Psoas muscle (tissue), 8 donors: ENCODE results near the gene UMAD1. TPM values are rescaled to one million over a fixed set of nuclear protein-coding genes. Genes with fewer than 3 reads are reported as not detected.

Experiments
- ATAC-seq, 4 donors: fragments of 200-7000 bp; cut with Tn5 transposase; one replicate each; pipeline ENCODE4 v1.9.1; 2020; ENCODE audit warnings: moderate library complexity in 3 of 4, mild to moderate bottlenecking in 2 of 4
- DNase-seq, 2 donors: peaks; one replicate each; pipeline ENCODE4 v3.0.0-alpha.2; 2020
- H3K27ac ChIP-seq: fragments of 200-600 bp; one replicate; pipeline ENCODE4 v1.8.0; 2022
- H3K27me3 ChIP-seq, 3 donors: fragments of 200-600 bp in 1 of 3; one replicate each; pipeline versions ENCODE4 v1.6.1 to v1.8.0; 2013 to 2022; ENCODE audit warnings: low read length in 2 of 3, mild to moderate bottlenecking in 2 of 3, moderate library complexity in 1 of 3; ENCODE audit not compliant: insufficient read depth in 3 of 3
- H3K36me3 ChIP-seq, 2 donors: fragments of 200-600 bp in 1 of 2; one replicate each; pipeline versions ENCODE4 v1.6.1 to v1.8.0; 2013 to 2022; ENCODE audit warnings: low read depth in 1 of 2, mild to moderate bottlenecking in 1 of 2, moderate library complexity in 1 of 2; ENCODE audit not compliant: insufficient read depth in 1 of 2
- H3K4me1 ChIP-seq: fragments of 200-600 bp; one replicate; pipeline ENCODE4 v1.8.0; 2022
- H3K4me3 ChIP-seq: fragments of 200-600 bp; one replicate; pipeline ENCODE4 v1.8.0; 2022; ENCODE audit warnings: mild to moderate bottlenecking
- H3K9me3 ChIP-seq: fragments of 200-600 bp; one replicate; pipeline ENCODE4 v1.8.0; 2022
- WGBS, 3 donors: extraction: QIAGEN DNeasy Blood & Tissue Kit; methylation state at CpG; one replicate each; pipeline versions ENCODE4 v1.1.6 to v1.1.7; 2013; 5-methylcytosine and 5-hydroxymethylcytosine counted together
- intact Hi-C, 2 donors: fragments of 100-400 bp; cut with DNase I; formaldehyde crosslinking; loops; one replicate each; pipeline versions ENCODE4 v1.11.0 to v1.14.2; 2022
- polyA plus RNA-seq, 3 donors: library from polyadenylated mRNA; stranded (reverse); fragments of 200-250 nt; gene quantifications; one replicate each; pipeline ENCODE4 v1.2.3, GENCODE V29; 2013
- total RNA-seq, 4 donors: library from RNA; stranded (reverse); fragmentation: NEBNext Ultra II Directional in 2 of 4; extraction: Animal tissue kit (Norgen Biotek cat#: 25700) in 2 of 4; gene quantifications; one replicate each; pipeline versions ENCODE4 v1.2.1 to v1.2.4, GENCODE V29; 2021 to 2023
- TF ChIP-seq, protein P1 (sequence below): fragments of 200-600 bp; IDR thresholded peaks from one replicate; pipeline ENCODE4 v1.8.0; 2022; ENCODE audit warnings: antibody characterized with exemption
- donor health status: healthy with polysubstance abuse.
- donor health status: DM: no; HTN: no; CAD: no; lungs with moderate emphysema.
- donor health status: Bipolar disorder and iron deficiency.
- donor health status: healthy.
- donor health status: DM: yes; HTN: yes; CAD: no.
- donor health status: DM: no; HTN: no; CAD: no.
- donor health status: DM: no; HTN: no; CAD: no.
- donor health status: DM: yes; HTN: yes; CAD: no.

UMAD1 gene
- total and polyA plus RNA-seq, 7 donors, result 6.2 to 19.1 (median 12.3) TPM

DNA sequence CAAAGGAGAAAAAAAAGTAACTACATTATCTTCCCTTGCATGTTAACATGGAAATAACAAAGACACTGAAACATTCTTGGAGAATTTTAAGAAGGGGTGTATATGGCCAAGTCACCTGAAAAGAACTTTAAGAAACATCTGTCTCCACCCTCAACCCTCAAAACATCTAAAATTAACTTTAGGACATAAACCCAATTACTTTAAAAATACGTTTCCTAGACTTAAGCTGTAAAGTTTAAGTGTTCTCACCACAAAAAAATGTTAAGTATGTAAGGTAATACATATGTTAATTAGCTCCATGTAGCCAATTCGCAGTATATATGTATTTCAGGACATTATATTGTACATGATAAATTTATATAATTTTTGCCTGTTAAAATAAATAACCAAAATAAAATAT is 257.0 kb downstream of the UMAD1 start:
- Histone ChIP-seq H3K27ac (no peak overlapping the region), H3K9me3 (no peaks in the 10 kb centered on the region), H3K36me3 (no peaks in the 10 kb centered on the region), H3K4me1 (no peaks in the 10 kb centered on the region), H3K4me3 (no peak overlapping the region), H3K27me3 (no peaks in the 10 kb centered on the region)
- DNase-seq (no peak), ATAC-seq (no peak)
- TF ChIP-seq, protein P1, sequence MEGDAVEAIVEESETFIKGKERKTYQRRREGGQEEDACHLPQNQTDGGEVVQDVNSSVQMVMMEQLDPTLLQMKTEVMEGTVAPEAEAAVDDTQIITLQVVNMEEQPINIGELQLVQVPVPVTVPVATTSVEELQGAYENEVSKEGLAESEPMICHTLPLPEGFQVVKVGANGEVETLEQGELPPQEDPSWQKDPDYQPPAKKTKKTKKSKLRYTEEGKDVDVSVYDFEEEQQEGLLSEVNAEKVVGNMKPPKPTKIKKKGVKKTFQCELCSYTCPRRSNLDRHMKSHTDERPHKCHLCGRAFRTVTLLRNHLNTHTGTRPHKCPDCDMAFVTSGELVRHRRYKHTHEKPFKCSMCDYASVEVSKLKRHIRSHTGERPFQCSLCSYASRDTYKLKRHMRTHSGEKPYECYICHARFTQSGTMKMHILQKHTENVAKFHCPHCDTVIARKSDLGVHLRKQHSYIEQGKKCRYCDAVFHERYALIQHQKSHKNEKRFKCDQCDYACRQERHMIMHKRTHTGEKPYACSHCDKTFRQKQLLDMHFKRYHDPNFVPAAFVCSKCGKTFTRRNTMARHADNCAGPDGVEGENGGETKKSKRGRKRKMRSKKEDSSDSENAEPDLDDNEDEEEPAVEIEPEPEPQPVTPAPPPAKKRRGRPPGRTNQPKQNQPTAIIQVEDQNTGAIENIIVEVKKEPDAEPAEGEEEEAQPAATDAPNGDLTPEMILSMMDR, result no peak
- WGBS, 3 donors, result 55 to 67% (median 64%) methylated on average over 2 of the region's 2 CpGs
- intact Hi-C loops, result no loop called here

DNA sequence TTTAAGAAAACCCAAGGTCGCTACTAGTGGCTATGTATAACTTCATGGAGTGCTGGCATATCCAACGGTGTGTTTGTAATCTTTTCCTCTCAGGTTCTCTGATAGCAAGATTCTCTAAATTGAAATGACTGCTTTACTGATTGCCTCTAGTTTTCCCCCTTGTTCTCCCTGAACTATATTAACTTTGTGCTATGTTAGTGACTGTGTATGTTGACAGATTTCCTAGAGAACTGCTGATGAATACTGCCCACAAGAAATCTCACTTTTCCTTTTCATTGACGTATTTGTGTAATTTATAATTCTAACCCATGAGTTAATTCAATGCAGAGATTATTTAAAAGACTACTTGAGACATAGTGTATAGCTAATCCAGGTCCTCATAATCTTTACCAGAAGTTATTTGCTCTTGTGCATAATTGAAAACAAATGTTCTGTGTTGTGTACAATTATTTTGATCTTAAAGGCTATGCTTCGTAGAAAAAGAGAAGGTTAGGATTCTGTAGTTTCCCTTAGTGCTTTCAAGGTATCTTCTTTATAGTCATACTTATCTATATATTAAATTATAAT is 257.5 kb downstream of the UMAD1 start:
- TF ChIP-seq, protein P1, result no peak
- ATAC-seq (no peak), DNase-seq (no peak)
- no peaks in the 10 kb centered on the region for H3K27me3 ChIP-seq
- no peak overlapping the region for H3K4me3 ChIP-seq
- no peaks in the 10 kb centered on the region for H3K4me1 ChIP-seq
- WGBS, 3 donors, result 58 to 66% (median 64%) methylated on average over 4 of the region's 4 CpGs
- no peaks in the 10 kb centered on the region for H3K36me3 ChIP-seq
- no peaks in the 10 kb centered on the region for H3K9me3 ChIP-seq
- H3K27ac ChIP-seq, result no peak overlapping the region
- intact Hi-C loops, result no loop called here

DNA sequence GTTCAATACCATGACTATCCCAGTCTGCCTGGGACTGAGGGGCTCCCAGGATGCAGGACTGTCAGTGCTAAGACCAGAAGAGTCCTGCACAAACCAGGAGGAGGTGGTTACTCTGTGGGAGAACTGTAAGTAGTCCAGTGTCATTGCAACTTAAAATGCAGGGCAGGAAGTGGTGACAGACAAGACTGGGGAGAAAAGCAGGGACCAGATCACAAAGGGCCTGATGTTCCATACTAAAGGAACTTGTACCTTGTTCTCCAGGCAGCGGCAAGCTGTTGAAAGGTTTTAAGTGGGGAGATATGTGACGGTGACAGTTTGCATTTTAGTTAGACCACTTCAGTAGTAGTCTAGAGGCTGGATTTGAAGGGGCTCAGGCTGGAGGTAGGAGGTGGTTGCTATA is 262.3 kb downstream of the UMAD1 start:
- 95 to 98% (median 97%) methylated on average over 2 of the region's 2 CpGs for WGBS, 3 donors
- ATAC-seq, result no peak
- Histone ChIP-seq H3K4me1 (no peaks in the 10 kb centered on the region), H3K27me3 (no peaks in the 10 kb centered on the region), H3K4me3 (no peak overlapping the region), H3K27ac (no peak overlapping the region), H3K9me3 (no peaks in the 10 kb centered on the region), H3K36me3 (no peaks in the 10 kb centered on the region)
- intact Hi-C loops, result no loop called here
- no peak for DNase-seq
- TF ChIP-seq, protein P1, result no peak

DNA sequence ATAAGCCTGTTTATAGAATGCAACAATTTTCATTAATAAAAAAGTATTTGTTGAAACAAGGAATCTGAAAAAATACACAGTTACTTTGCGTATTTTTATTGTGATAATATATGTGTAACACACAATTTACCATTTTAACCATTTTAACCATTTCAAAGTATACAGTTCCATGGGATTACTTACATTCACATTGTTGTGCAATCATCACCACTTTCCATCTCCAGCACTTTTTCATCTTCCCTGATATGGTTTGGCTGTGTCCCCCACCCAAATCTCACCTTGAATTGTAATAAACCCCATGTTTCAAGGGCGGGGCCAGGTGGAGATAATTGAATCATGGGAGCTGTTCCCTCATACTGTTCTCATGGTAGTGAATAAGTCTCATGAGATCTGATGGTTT is 266.8 kb downstream of the UMAD1 start:
- Histone ChIP-seq H3K27me3 (no peaks in the 10 kb centered on the region), H3K27ac (no peak overlapping the region), H3K4me1 (no peaks in the 10 kb centered on the region), H3K9me3 (no peaks in the 10 kb centered on the region), H3K36me3 (no peaks in the 10 kb centered on the region), H3K4me3 (no peak overlapping the region)
- ATAC-seq, result no peak
- TF ChIP-seq, protein P1, result no peak
- intact Hi-C loops, result no loop called here
- DNase-seq, result no peak
- 96 to 97% (median 96%) methylated on average over 2 of the region's 2 CpGs for WGBS, 3 donors

DNA sequence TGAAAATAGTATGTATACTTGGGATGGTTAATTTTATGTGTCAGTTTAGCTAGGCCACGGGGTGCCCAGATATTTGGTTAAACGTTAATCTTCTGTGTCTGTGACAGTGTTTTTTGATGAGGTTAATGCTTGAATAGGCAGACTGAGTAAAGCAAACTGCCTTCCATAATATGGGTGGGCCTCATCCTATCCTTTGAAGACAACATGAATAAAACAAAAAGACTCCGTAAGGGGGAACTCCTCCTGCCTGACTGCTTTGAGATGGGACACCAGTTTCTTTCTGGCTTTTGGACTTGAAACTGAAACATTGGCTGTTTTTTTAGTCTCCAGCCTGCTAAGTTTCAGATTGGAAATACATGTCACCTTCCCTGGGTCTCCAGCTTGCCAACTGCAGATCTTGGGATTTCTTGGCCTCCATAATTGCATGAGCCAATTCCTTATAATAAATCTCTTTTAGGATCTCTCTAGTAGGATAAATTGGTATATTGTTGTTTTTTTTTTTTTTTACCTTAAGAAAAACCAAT is 268.1 kb downstream of the UMAD1 start:
- 89 to 90% (median 89%) methylated on average over 3 of the region's 3 CpGs for WGBS, 3 donors

More for the DNA sequence above, 268.1 kb downstream of the UMAD1 start:
- peaks cover 9% of the 10 kb centered on the region for H3K4me1 ChIP-seq
- DNase-seq (no peak), ATAC-seq (no peak)
- TF ChIP-seq, protein P1, result no peak
- no peaks in the 10 kb centered on the region for H3K9me3 ChIP-seq
- intact Hi-C loops, result no loop called here
- H3K27ac ChIP-seq, result no peak overlapping the region
- no peaks in the 10 kb centered on the region for H3K36me3 ChIP-seq
- H3K4me3 ChIP-seq, result no peak overlapping the region
- no peaks in the 10 kb centered on the region for H3K27me3 ChIP-seq
